Hematopoietic multipotent progenitor cell treated with erythropoietin and hydrocortisone succinate and interleukin-3 and kit ligand, for 4 days (in vitro differentiated cells): Measurements from ENCODE around the gene ENPP4.
"Not testable (repeated sequence)": the region's sequence is repeated elsewhere in the genome, so short reads cannot be mapped to it uniquely, and the experiment has no call there.

Experiments used
- DNase-seq: peaks from one replicate; pipeline ENCODE4 v3.0.0-alpha.2; 2015

Gene ENPP4

GRCh38 chr6:46131291-46131690, 1.5 kb downstream of the ENPP4 start:
- not testable (repeated sequence) for DNase-seq

- DNase-seq = no peak
Observed at GRCh38 chr6:46134216-46134615, 4.4 kb downstream of the ENPP4 start.

GRCh38 chr6:46135176-46135575, 5.4 kb downstream of the ENPP4 start:
- DNase-seq = no peak

- no peak for DNase-seq
Observed at GRCh38 chr6:46136831-46137230, 7.0 kb downstream of the ENPP4 start.

- no peak for DNase-seq
Observed at GRCh38 chr6:46137387-46137786, 7.6 kb downstream of the ENPP4 start.

GRCh38 chr6:46138281-46138680, 8.5 kb downstream of the ENPP4 start:
- DNase-seq = no peak

- no peak for DNase-seq
Observed at GRCh38 chr6:46144270-46144669, 14.5 kb downstream of the ENPP4 start.

- DNase-seq = not testable (repeated sequence)
Observed at GRCh38 chr6:46149066-46149465, 19.3 kb downstream of the ENPP4 start.

- DNase-seq = no peak
Observed at GRCh38 chr6:46156701-46157100, 26.9 kb downstream of the ENPP4 start.

- DNase-seq = no peak
Observed at GRCh38 chr6:46159229-46159628, 29.4 kb downstream of the ENPP4 start.

- DNase-seq = no peak
Observed at GRCh38 chr6:46160102-46160501, 30.3 kb downstream of the ENPP4 start.

- DNase-seq = peak; percentile 83
Observed at GRCh38 chr6:46170357-46171289, 40.8 kb downstream of the ENPP4 start, which contains the start of gene ENPP5. ENPP5 (minus strand) TSS chr6:46170980; CDS start chr6:46168262, 2,718 bp downstream.

- DNase-seq = no peak
Observed at GRCh38 chr6:46172176-46172575, 42.4 kb downstream of the ENPP4 start.

GRCh38 chr6:46174904-46175303, 45.1 kb downstream of the ENPP4 start:
- no peak for DNase-seq

- peak; percentile 72 for DNase-seq
Observed at GRCh38 chr6:46175446-46175845, 45.7 kb downstream of the ENPP4 start.

- DNase-seq = no peak
Observed at GRCh38 chr6:46175976-46176375, 46.2 kb downstream of the ENPP4 start.

- DNase-seq = no peak
Observed at GRCh38 chr6:46184114-46184513, 54.3 kb downstream of the ENPP4 start.

GRCh38 chr6:46186583-46186982, 56.8 kb downstream of the ENPP4 start:
- no peak for DNase-seq

- DNase-seq = no peak
Observed at GRCh38 chr6:46189726-46190125, 59.9 kb downstream of the ENPP4 start.

- no peak for DNase-seq
Observed at GRCh38 chr6:46190889-46191288, 61.1 kb downstream of the ENPP4 start.

- DNase-seq = no peak
Observed at GRCh38 chr6:46191961-46192360, 62.2 kb downstream of the ENPP4 start.
